Type B pancreatic cell (in vitro differentiated cells): Measurements from ENCODE around the gene NCF4. TPM values are rescaled to one million over a fixed set of nuclear protein-coding genes. Genes with fewer than 3 reads are reported as not detected.

Experiments
- DNase-seq: peaks from one replicate; pipeline ENCODE4 v3.0.0; 2021; ENCODE audit warnings: mixed read lengths; ENCODE audit not compliant: unreplicated experiment; ENCODE audit errors: extremely low spot score
- H3K27ac Mint-ChIP-seq: 2 replicates; pipeline ENCODE4 v1.8.0; 2021; ENCODE audit warnings: mild to moderate bottlenecking, mixed read lengths
- H3K27me3 Mint-ChIP-seq: 2 replicates; pipeline ENCODE4 v1.8.0; 2021; ENCODE audit warnings: mixed read lengths
- H3K36me3 Mint-ChIP-seq: 2 replicates; pipeline ENCODE4 v1.8.0; 2021; ENCODE audit warnings: mixed read lengths
- H3K4me1 Mint-ChIP-seq: one replicate; pipeline ENCODE4 v1.8.0; 2021; ENCODE audit warnings: mixed read lengths; ENCODE audit not compliant: unreplicated experiment
- H3K4me3 Mint-ChIP-seq: 2 replicates; pipeline ENCODE4 v1.8.0; 2021; ENCODE audit warnings: mild to moderate bottlenecking, mixed read lengths
- H3K9me3 Mint-ChIP-seq: 2 replicates; pipeline ENCODE4 v1.8.0; 2021; ENCODE audit warnings: mixed read lengths
- total RNA-seq: library from RNA; stranded (reverse); gene quantifications from 2 replicates; pipeline ENCODE4 v1.2.1, GENCODE V29; 2021; ENCODE audit warnings: low replicate concordance
- TF ChIP-seq, protein P1 (sequence below): fragments of 200-600 bp; sonication (generic); conservative IDR thresholded peaks from 2 replicates; pipeline ENCODE4 v1.5.0; 2021; ENCODE audit warnings: antibody characterized with exemption, mild to moderate bottlenecking

Gene NCF4
- total RNA-seq, 1 donor from 2014 or later, result not detected

DNA sequence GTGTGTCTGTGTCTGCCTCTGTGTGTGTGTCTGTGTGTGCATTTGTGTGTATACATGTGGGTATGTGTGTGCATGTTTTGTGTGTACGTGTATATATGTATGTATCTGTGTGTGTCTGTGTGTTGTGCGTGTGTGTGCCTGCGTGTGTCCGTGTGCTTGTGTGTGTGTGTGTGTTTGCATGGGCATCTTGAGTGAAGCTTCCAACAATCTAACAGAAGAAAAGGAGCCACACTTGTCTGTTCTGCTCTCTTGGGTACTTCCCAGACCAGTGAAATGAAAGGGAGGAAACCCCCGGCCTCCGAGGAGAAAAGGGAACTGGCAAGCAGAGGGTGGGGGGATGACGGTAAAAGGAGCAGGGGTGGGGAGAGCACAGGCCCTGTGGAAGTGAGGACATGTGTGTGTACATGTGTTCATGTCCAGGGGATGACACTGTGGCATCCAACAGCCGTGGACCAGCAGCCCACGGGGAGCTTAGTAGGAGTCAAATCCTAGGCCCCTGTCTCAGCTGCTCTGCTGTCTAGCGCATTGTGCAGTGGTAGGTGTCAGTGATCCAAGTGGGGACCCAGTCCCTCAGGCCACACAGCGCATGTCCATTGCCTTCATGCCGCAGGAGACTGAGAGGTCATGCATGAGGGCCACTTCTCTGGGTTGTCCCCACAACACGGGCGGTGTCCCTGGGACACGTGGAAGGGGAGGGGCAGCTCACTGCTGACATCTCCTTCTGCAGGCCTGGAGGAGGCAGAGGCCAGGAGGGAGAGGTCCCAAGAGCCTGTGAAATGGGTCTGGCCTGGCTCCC is 60.7 kb downstream of the NCF4 start:
- H3K4me3 Mint-ChIP-seq, result no peak overlapping the region
- H3K27me3 Mint-ChIP-seq, result peaks cover 21% of the 10 kb centered on the region
- TF ChIP-seq, protein P1, sequence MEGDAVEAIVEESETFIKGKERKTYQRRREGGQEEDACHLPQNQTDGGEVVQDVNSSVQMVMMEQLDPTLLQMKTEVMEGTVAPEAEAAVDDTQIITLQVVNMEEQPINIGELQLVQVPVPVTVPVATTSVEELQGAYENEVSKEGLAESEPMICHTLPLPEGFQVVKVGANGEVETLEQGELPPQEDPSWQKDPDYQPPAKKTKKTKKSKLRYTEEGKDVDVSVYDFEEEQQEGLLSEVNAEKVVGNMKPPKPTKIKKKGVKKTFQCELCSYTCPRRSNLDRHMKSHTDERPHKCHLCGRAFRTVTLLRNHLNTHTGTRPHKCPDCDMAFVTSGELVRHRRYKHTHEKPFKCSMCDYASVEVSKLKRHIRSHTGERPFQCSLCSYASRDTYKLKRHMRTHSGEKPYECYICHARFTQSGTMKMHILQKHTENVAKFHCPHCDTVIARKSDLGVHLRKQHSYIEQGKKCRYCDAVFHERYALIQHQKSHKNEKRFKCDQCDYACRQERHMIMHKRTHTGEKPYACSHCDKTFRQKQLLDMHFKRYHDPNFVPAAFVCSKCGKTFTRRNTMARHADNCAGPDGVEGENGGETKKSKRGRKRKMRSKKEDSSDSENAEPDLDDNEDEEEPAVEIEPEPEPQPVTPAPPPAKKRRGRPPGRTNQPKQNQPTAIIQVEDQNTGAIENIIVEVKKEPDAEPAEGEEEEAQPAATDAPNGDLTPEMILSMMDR, result no peak
- no peak for DNase-seq
- peak overlapping the region; percentile 4 for H3K27ac Mint-ChIP-seq
- no peaks in the 10 kb centered on the region for H3K4me1 Mint-ChIP-seq
- no peaks in the 10 kb centered on the region for H3K9me3 Mint-ChIP-seq
- no peaks in the 10 kb centered on the region for H3K36me3 Mint-ChIP-seq

DNA sequence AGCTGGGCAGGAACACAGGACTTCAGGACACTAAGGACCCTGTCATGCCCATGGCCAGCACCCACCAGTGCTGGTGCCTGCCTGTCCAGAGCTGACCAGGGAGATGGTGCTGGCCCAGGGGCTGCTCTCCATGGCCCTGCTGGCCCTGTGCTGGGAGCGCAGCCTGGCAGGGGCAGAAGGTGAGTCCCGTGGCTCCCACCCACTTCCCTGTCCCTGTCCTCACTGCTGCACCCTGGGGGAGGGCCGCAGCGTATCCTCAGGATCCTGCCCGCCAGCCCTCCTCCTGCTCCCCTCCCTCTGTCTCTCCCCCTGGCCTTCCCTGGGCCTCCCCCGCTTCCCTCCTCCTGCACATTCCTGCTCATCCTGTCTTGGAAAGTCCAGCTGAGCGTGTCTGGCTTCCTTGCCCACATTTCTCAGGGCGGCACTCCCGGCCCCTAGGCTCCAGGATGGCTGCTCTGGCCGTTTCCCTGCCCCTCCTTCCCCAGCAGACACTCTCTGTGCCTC is 61.4 kb downstream of the NCF4 start:
- no peak overlapping the region for H3K4me3 Mint-ChIP-seq
- no peak for DNase-seq
- no peaks in the 10 kb centered on the region for H3K36me3 Mint-ChIP-seq
- H3K9me3 Mint-ChIP-seq, result no peaks in the 10 kb centered on the region
- H3K4me1 Mint-ChIP-seq, result no peaks in the 10 kb centered on the region
- peaks cover 19% of the 10 kb centered on the region for H3K27me3 Mint-ChIP-seq
- TF ChIP-seq, protein P1, result no peak
- no peak overlapping the region for H3K27ac Mint-ChIP-seq

DNA sequence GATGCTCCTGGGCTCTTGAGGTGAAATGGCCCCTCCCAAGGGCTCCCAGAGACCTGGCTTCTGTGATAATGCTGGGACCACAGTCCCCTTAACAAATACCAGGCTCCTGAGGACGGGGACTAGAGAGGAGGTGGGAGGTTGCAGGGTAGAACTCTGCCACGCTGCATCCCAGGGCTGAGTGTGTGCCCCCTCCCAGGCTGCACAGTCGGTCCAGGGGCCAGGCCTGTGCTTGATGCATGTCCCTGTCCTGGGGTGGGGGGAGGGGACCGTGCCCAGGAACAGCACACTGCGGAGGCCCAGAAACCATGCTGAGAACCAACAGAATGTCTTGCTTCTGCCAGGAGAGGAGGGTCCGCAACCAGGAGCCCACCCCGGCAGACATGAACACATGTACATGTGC is 61.9 kb downstream of the NCF4 start:
- H3K27me3 Mint-ChIP-seq, result peaks cover 20% of the 10 kb centered on the region
- H3K4me3 Mint-ChIP-seq, result no peak overlapping the region
- TF ChIP-seq, protein P1, result no peak
- H3K9me3 Mint-ChIP-seq, result no peaks in the 10 kb centered on the region
- H3K36me3 Mint-ChIP-seq, result no peaks in the 10 kb centered on the region
- no peak for DNase-seq
- H3K27ac Mint-ChIP-seq, result no peak overlapping the region
- H3K4me1 Mint-ChIP-seq, result no peaks in the 10 kb centered on the region

DNA sequence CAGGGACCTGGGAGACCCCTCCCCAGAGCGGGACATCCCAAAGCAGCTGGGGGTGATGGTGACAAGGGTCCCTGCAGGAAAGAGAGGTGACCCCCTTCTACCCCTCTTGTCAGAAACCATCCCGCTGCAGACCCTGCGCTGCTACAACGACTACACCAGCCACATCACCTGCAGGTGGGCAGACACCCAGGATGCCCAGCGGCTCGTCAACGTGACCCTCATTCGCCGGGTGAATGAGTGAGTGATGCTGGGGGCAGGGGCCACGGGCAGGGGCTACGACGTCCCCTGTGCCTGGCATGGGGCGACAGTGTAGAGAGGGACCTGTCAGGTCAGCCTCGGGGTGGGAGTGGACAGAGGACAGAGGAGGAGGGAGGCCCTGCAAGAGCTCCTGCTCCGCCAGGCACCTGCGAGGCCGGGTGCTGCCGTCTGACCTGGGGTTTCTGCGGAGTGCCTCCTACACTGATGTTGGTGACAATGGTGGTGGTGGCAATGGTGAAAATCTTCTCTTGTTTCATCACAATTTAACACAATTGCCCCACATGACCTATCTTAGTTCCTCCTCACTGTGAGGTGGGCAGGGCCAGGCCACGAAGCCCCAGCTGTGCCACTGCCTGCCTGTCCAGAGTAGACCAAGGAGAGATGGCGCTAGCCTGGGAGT is 62.5 kb downstream of the NCF4 start:
- H3K36me3 Mint-ChIP-seq, result no peaks in the 10 kb centered on the region
- TF ChIP-seq, protein P1, result no peak
- no peaks in the 10 kb centered on the region for H3K4me1 Mint-ChIP-seq
- H3K4me3 Mint-ChIP-seq, result no peak overlapping the region
- no peak for DNase-seq
- peaks cover 21% of the 10 kb centered on the region for H3K27me3 Mint-ChIP-seq
- no peaks in the 10 kb centered on the region for H3K9me3 Mint-ChIP-seq
- H3K27ac Mint-ChIP-seq, result no peak overlapping the region

DNA sequence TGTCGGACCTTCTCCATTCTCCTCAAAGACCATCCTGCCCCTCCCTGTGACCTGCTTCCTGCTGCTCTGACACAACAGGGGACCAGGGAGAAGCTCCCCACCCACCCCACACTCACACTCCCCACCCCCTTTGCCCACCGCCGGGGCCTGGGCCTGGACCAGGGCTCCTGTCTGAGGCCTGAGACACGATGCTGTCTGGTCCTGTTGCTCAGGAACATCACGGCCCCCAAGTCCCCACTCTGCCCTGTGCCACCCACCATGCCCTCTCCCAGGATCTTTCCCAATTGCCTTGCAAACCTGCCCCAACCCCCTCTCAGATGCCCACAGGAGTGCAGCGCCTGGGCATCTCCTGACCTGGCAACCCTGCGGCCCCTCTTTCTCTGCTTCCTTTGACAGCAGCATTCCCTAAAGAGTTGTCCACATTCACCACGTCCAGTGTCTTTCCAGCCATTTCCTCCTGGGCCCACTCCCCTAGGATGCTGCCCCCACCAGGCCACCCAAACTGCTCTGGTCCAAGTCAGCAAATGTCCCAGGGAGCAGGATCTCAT is 63.4 kb downstream of the NCF4 start:
- Mint-ChIP-seq H3K4me3 (no peak overlapping the region), H3K36me3 (no peaks in the 10 kb centered on the region), H3K27me3 (peaks cover 23% of the 10 kb centered on the region), H3K4me1 (no peaks in the 10 kb centered on the region), H3K27ac (no peak overlapping the region), H3K9me3 (no peaks in the 10 kb centered on the region)
- no peak for DNase-seq
- TF ChIP-seq, protein P1, result no peak
